ENCODE measurements around the gene HACD2.

DNA sequence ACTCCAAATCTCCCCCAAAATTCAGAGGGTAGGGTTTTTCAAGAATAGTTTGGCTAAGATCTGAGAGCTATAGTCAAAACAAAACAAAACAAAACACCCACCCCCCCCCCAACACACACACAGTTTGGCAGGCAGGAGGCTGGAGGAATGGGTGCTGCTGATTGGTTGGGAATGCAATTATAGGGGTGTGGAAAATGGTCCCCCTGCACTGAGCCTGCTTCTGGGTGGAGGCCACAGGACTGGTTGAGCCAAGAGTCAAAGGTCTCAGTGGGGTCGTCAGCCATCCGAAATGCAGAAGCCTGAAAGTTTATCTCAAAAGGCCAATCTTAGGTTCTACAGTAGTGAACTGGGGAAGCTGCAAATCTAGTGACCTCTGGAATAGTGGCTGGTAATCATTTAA is 2.5 kb upstream of the HACD2 start:
- TF ChIP-seq EZH2 (IDR thresholded peaks at IDR 0.05; ENCODE audit: insufficient read depth, poor library complexity, severe bottlenecking) (no peak), EZH2phosphoT487 (IDR thresholded peaks at IDR 0.05; ENCODE audit: insufficient read depth, low read depth) (no peak)

Data from GM23248 (cell line).